HUES64 (cell line): ENCODE results near the gene IL26.

Source experiments
- H3K27ac ChIP-seq: 2 replicates; pipeline ENCODE4 v1.7.0; 2013; ENCODE audit warnings: low read depth, low read length, inconsistent platforms
- H3K27me3 ChIP-seq: 2 replicates; pipeline ENCODE4 v1.6.1; 2013; ENCODE audit warnings: mild to moderate bottlenecking, low read length; ENCODE audit not compliant: insufficient read depth
- H3K36me3 ChIP-seq: 2 replicates; pipeline ENCODE4 v1.6.1; 2013; ENCODE audit warnings: mild to moderate bottlenecking, low read length; ENCODE audit not compliant: insufficient read depth
- H3K4me1 ChIP-seq: 2 replicates; pipeline ENCODE4 v1.6.1; 2013; ENCODE audit warnings: mild to moderate bottlenecking, low read length, moderate library complexity; ENCODE audit not compliant: insufficient read depth
- H3K4me3 ChIP-seq: 2 replicates; pipeline ENCODE4 v1.5.1; 2013; ENCODE audit warnings: mild to moderate bottlenecking, low read length, moderate library complexity
- H3K9ac ChIP-seq: 2 replicates; pipeline ENCODE4 v1.6.1; 2013; ENCODE audit warnings: mild to moderate bottlenecking, low read depth, low read length
- H3K9me3 ChIP-seq: 2 replicates; pipeline ENCODE4 v1.6.1; 2013; ENCODE audit warnings: low read depth, low read length; ENCODE audit not compliant: insufficient read depth
- WGBS: fragments of 150-250, 120-280 bp; methylation state at CpG from one replicate; pipeline ENCODE4 v1.1.7; 2013; ENCODE audit warnings: missing lambda C conversion rate; 5-methylcytosine and 5-hydroxymethylcytosine counted together

IL26 gene

DNA sequence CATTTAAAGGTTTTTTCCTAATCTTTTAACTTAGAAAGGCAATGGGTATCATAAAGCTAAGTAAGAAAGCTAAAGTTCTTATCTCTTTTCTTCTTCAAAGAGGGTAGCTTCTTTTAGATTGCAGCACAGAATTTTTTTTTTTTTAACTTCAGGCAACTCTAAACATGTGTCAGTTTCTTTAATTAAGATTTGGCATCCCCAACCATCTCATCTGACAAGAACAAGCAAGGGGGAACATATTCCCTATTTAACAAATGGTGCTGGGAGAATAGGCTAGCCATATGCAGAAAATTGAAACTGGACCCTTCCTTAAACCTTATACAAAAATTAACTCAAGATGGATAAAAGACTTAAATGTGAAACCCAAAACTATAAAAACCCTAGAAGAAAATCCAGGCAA is 51.8 kb downstream of the IL26 start:
- Histone ChIP-seq H3K9me3 (no peaks in the 10 kb centered on the region), H3K4me1 (no peaks in the 10 kb centered on the region), H3K27ac (no peak overlapping the region), H3K4me3 (no peak overlapping the region), H3K9ac (no peak overlapping the region), H3K36me3 (no peaks in the 10 kb centered on the region), H3K27me3 (no peaks in the 10 kb centered on the region)

DNA sequence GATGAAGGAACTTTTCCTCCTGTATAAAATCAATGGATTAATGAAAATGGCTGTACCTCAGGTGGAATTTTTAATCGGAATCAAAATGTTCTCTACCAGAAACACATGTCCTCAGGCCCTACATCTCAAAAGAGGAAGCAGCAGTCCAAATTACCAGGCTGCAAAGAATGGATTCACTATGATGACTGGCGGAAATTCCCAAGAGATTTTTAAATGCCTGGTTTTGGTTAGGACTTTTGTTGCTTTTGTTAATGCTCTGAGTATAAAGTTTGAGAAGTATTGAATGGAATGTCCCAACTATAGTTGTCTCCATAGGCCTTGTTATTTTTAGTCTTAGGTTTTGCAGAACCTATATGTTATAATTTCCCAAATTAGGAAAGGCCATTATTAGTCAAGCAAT is 54.9 kb downstream of the IL26 start:
- Histone ChIP-seq H3K36me3 (no peaks in the 10 kb centered on the region), H3K4me3 (no peak overlapping the region), H3K9me3 (no peaks in the 10 kb centered on the region), H3K9ac (no peak overlapping the region), H3K27me3 (no peaks in the 10 kb centered on the region), H3K4me1 (no peaks in the 10 kb centered on the region), H3K27ac (no peak overlapping the region)
- WGBS: 82% methylated on average over 2 of the region's 2 CpGs

- no peak overlapping the region for H3K27ac ChIP-seq
- H3K9me3 ChIP-seq: no peaks in the 10 kb centered on the region
- no peaks in the 10 kb centered on the region for H3K27me3 ChIP-seq
- H3K9ac ChIP-seq: no peak overlapping the region
- H3K4me3 ChIP-seq: no peak overlapping the region
- no peaks in the 10 kb centered on the region for H3K4me1 ChIP-seq
- WGBS: 96% methylated on average over 1 of the region's 1 CpG
- no peaks in the 10 kb centered on the region for H3K36me3 ChIP-seq
Measured at GRCh38 chr12:68169213-68169889, 56.3 kb downstream of the IL26 start.

DNA sequence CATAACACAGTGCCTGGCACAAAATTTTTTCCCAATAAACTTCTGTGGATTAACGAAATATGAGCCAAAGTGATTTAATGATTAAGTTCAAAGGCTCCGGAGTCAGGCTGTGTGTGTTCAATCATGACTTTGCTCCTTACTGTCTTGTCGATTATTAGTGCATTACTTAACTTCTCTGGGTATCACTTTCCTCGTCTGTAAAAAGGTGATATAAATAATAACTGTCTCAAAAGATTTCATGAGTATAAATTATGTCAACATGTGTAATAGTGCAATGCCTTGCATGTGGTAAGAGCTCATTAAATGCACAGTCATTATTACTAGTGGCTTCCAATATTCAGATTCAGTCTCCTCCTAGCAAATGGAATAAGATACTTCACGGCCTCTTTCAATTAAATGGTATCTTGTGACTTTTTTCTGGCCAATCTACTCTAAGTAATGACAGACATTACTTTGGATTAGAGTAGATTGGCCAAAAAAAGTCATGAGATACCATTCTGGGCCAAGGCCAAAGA is 59.2 kb downstream of the IL26 start:
- Histone ChIP-seq H3K4me1 (no peaks in the 10 kb centered on the region), H3K9ac (no peak overlapping the region), H3K4me3 (no peak overlapping the region), H3K36me3 (no peaks in the 10 kb centered on the region), H3K27me3 (no peaks in the 10 kb centered on the region), H3K27ac (no peak overlapping the region), H3K9me3 (no peaks in the 10 kb centered on the region)
- whole genome bisulfite sequencing: 100% methylated on average over 3 of the region's 5 CpGs

DNA sequence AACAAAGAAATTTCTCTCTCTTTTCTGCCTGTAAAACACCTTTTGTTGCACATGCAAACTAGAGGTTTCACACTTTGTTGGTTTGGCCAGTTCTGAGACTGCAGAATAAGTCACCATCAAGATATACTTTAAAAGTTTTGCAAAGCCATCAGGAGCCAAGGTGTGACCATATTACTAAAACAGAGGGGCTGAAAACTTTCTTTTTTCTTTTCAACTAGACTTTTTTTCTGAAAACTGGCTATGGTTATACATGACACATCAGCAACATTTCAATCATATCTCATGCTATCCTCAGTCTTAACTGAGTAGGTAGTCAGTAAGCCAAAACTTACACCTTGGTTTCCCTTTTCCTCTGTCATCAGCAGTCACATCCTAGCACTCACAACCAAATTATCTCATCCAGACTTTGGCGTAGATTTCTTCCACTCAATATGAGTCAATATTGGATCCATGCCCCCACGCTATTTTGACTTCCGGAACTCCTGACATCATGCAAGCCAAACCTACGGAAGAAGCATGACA is 62.0 kb downstream of the IL26 start:
- WGBS: 95% methylated on average over 4 of the region's 4 CpGs
- Histone ChIP-seq H3K9me3 (no peaks in the 10 kb centered on the region), H3K36me3 (no peaks in the 10 kb centered on the region), H3K4me3 (no peak overlapping the region), H3K27ac (no peak overlapping the region), H3K9ac (no peak overlapping the region), H3K4me1 (no peaks in the 10 kb centered on the region), H3K27me3 (no peaks in the 10 kb centered on the region)

- Histone ChIP-seq H3K27me3 (no peaks in the 10 kb centered on the region), H3K4me3 (no peak overlapping the region)
- 95% methylated on average over 2 of the region's 2 CpGs for WGBS
Measured at GRCh38 chr12:68162374-68162773, 63.2 kb downstream of the IL26 start.

DNA sequence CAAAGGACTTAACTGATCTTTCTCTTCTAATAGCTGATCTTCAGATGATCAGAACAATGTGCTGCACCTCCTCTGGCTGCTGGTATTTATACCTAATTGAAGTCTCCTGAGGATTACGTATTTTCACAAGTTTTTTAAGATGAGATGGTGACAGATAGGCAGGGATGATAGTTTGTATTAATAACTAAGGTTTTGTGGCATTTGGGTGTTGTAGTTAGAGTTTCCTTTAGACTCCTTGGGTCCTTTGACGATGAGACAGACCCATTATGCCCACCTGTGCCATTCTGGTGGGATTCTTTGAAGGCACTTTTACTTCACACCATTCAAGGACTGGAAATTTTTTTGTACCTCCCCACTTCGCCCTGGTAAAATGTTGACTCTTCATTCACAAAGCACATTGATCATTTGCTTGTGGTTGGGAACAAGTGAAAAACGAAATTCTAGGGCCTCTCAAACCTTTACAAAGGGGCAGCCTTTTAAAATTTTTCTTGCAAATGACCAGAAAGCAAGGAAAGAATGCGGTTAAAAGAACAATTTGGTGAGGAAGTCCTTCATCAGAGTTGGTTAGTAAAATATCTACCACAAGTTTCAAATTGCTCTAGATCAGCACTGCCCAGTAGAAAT is 65.8 kb downstream of the IL26 start, which contains the start of gene IFNG:
IFNG (minus strand) TSS at position 60 of the 624 bp plus-strand sequence. CDS start 125 bp downstream, outside the sequence.
- Histone ChIP-seq H3K9me3 (no peaks in the 10 kb centered on the region), H3K36me3 (no peaks in the 10 kb centered on the region), H3K27ac (no peak within 1 kb of the TSS), H3K27me3 (no peaks in the 10 kb centered on the region), H3K4me3 (no peak within 1 kb of the TSS), H3K9ac (no peak within 1 kb of the TSS), H3K4me1 (no peaks in the 10 kb centered on the region)
- WGBS: 96% methylated on average over 5 of the region's 5 CpGs

More at GRCh38 chr12:68162374-68162773, 63.2 kb downstream of the IL26 start:
- no peak overlapping the region for H3K9ac ChIP-seq
- no peaks in the 10 kb centered on the region for H3K9me3 ChIP-seq
- H3K36me3 ChIP-seq: no peaks in the 10 kb centered on the region
- no peak overlapping the region for H3K27ac ChIP-seq
- H3K4me1 ChIP-seq: no peaks in the 10 kb centered on the region

DNA sequence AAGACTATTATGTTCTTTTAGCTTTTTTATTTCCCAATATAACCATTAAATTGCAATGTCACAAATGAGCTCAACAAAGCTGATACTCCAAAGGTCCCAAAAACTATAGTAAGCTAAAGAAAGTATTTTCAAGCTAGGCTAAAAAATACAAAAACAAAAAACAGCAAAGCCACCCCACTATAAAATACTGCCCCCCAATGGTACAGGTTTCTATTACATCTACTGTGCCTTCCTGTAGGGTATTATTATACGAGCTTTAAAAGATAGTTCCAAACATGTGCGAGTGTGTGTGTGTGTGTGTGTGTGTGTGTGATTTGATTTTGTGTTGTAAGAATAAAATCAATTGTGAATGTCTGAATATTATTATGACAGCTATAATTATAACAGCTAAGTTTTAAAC is 67.2 kb downstream of the IL26 start:
- Histone ChIP-seq H3K27me3 (no peaks in the 10 kb centered on the region), H3K9me3 (no peaks in the 10 kb centered on the region), H3K4me3 (no peak overlapping the region), H3K4me1 (no peaks in the 10 kb centered on the region), H3K27ac (no peak overlapping the region), H3K9ac (no peak overlapping the region), H3K36me3 (no peaks in the 10 kb centered on the region)
- WGBS: 86% methylated on average over 2 of the region's 2 CpGs

DNA sequence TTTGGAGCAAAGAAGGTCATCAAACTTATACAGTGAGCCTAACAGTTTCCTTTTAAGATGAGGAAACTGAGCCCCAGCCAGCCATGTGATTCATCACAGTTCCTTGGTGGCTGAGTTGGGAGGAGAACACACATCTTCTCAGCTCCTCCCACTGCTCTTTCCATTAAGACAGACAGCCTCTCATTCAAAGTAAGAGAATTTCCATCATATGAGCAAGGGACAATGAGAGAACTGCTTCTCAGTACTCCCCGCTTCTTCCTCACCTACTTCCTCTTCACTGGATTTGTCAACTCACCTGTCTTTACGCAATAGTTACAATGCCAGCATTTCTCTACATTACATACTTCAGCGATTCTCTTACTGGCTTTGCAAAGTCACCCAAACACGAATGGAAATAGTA is 68.2 kb downstream of the IL26 start:
- H3K36me3 ChIP-seq: no peaks in the 10 kb centered on the region
- no peaks in the 10 kb centered on the region for H3K9me3 ChIP-seq
- WGBS: 67% methylated on average over 4 of the region's 4 CpGs
- no peaks in the 10 kb centered on the region for H3K4me1 ChIP-seq
- H3K27ac ChIP-seq: no peak overlapping the region
- no peaks in the 10 kb centered on the region for H3K27me3 ChIP-seq
- no peak overlapping the region for H3K4me3 ChIP-seq
- H3K9ac ChIP-seq: no peak overlapping the region

DNA sequence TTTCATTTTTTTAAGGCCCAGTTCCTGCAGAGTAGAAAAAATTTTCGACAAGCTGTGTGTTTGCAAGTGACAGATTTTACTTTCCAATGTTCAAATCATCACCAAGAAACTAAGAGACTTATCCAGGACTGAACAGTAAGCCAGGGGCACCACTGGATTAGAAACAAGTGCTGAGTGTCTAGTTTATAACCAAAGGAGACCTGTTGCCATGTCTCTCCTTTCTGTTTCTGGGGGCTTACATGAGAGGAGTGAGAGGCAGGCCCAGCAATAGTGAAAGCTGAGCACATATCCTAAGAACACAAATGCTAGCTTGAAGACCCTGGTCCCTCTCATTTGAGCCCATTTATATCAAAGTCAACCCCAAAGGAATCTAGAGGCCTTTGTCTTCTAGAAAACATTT is 69.0 kb downstream of the IL26 start:
- 91% methylated on average over 1 of the region's 1 CpG for WGBS
- H3K36me3 ChIP-seq: no peaks in the 10 kb centered on the region
- no peaks in the 10 kb centered on the region for H3K4me1 ChIP-seq
- H3K9me3 ChIP-seq: no peaks in the 10 kb centered on the region
- no peak overlapping the region for H3K27ac ChIP-seq
- no peak overlapping the region for H3K9ac ChIP-seq
- H3K27me3 ChIP-seq: no peaks in the 10 kb centered on the region
- no peak overlapping the region for H3K4me3 ChIP-seq

DNA sequence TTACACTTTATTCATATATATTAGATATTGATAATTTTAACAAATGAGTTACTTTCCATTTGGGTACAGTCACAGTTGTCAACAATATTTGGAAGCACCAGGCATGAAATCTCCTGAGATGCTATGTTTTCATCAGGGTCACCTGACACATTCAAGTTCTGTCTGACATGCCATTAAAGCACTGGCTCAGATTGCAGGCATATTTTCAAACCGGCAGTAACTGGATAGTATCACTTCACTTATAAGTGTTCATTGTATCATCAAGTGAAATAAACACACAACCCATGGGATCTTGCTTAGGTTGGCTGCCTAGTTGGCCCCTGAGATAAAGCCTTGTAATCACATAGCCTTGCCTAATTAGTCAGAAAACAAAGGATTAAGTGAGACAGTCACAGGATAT is 70.8 kb downstream of the IL26 start:
- Histone ChIP-seq H3K4me1 (no peaks in the 10 kb centered on the region), H3K9ac (no peak overlapping the region), H3K27ac (no peak overlapping the region), H3K36me3 (no peaks in the 10 kb centered on the region), H3K27me3 (no peaks in the 10 kb centered on the region), H3K9me3 (no peaks in the 10 kb centered on the region), H3K4me3 (no peak overlapping the region)
- WGBS: 95% methylated on average over 1 of the region's 1 CpG
